ENCODE results near the gene RAP1GDS1. TPM values are rescaled to one million over a fixed set of nuclear protein-coding genes. Genes with fewer than 3 reads are reported as not detected.
"Not testable (repeated sequence)": the region's sequence is repeated elsewhere in the genome, so short reads cannot be mapped to it uniquely, and the experiment has no call there.

The RAP1GDS1 gene
- polyA plus RNA-seq, 4 donors: 28.6 to 34.6 (median 32.6) TPM

DNA sequence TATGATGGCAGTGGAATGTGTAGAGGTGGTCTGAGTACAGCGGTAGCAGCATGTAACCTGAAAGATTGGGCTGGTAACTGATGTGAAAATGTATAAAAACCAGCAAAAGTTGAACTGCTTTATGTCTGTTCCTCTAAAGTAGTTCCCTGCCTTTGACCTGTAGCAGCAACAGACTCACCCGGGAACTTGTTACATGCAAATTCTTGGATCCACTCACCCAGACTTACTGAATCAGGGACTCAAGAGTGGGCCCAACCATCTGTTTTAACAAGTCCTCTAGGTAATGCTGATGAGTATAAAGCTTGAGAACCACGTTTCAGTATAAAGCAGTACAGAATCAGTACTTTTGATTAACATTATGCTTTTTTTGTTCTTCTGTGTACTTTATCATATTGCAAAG lies 84.7 kb downstream of the RAP1GDS1 start:
- DNase-seq (ENCODE audit: low read depth in 4 of 4, low spot score in 2 of 4): no peak

DNA sequence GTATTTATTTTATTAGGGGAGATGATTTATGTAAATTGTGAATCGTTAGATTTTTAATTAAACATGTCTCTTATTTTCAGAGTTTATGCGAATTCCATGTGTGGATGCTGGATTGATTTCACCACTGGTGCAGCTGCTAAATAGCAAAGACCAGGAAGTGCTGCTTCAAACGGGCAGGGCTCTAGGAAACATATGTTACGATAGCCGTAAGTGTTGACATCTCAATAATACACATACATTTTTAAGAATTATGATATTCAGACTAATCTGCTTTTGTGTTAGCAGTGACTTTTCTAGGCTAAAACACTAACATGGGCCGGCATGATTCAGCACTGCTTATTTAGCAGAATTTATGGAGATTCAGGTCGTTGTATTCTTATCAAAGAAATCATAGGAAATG lies 91.2 kb downstream of the RAP1GDS1 start:
- no peak for DNase-seq (ENCODE audit: low read depth in 4 of 4, low spot score in 2 of 4)

DNA sequence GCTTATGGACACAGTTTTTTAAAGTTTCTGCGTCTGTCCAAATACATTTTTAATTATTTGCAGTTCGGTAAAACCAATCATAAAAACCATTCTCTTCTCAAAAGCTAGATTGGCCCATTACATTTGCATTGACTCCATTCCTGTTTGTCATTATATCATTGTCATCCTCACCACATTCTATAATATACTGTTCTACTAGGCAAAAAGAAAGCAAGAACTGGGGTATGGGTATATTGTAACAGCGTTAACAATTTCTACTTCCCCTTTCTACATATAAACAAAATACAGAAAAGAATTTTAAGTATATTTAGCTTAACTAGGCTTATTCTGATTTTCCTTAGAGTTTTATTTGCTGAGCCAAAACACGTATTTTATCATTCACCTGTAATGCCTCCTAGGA lies 91.8 kb downstream of the RAP1GDS1 start:
- DNase-seq (ENCODE audit: low read depth in 4 of 4, low spot score in 2 of 4): no peak

- DNase-seq (ENCODE audit: low read depth in 4 of 4, low spot score in 2 of 4): no peak
Measured at GRCh38 chr4:98358630-98359248, 97.6 kb downstream of the RAP1GDS1 start.

- DNase-seq (ENCODE audit: low read depth in 4 of 4, low spot score in 2 of 4): no peak
Measured at GRCh38 chr4:98359646-98360045, 98.5 kb downstream of the RAP1GDS1 start.

GRCh38 chr4:98363431-98363830 lies 102.2 kb downstream of the RAP1GDS1 start:
- DNase-seq (ENCODE audit: low read depth in 4 of 4, low spot score in 2 of 4): no peak

- DNase-seq (ENCODE audit: low read depth in 4 of 4, low spot score in 2 of 4): not testable (repeated sequence)
Measured at GRCh38 chr4:98366275-98366674, 105.1 kb downstream of the RAP1GDS1 start.

DNA sequence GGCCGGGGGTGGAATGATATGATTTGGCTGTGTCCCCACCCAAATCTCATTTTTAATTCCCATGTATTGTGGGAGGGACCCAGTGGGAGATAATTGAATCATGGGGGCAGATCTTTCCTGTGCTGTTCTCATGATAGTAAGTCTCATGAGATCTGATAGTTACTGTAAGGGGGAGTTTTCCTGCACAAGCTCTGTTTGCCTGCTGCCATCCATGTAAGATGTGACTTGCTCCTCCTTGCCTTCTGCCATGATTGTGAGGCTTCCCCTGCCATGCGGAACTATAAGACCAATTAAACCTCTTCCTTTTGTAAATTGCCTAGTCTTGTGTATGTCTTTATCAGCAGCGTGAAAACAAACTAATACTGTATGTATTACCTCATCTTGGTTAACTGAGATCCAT lies 106.8 kb downstream of the RAP1GDS1 start:
- DNase-seq (ENCODE audit: low read depth in 4 of 4, low spot score in 2 of 4): not testable (repeated sequence)

DNA sequence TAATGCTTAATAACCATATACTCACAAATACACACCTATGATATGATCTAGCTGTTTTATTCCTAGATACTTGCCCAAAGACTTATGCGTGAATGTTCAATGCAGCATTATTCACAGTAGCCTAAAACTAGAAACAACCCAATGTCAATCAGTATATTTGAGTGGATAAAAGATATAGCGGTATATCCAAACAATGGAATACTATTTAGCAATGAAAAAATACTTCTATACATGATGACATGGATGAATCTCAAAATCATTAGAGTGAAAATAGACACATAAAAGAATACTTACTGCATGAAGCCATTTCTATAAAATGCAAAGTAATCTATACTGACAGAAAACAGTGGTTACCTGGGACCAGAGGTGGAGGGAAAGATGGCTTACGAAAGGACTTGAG lies 108.1 kb downstream of the RAP1GDS1 start:
- DNase-seq (ENCODE audit: low read depth in 4 of 4, low spot score in 2 of 4): no peak

- no peak for DNase-seq (ENCODE audit: low read depth in 4 of 4, low spot score in 2 of 4)
Measured at GRCh38 chr4:98374643-98375042, 113.5 kb downstream of the RAP1GDS1 start.

GRCh38 chr4:98377559-98377958 lies 116.4 kb downstream of the RAP1GDS1 start:
- DNase-seq (ENCODE audit: low read depth in 4 of 4, low spot score in 2 of 4): no peak

- DNase-seq (ENCODE audit: low read depth in 4 of 4, low spot score in 2 of 4): no peak
Measured at GRCh38 chr4:98381306-98381705, 120.1 kb downstream of the RAP1GDS1 start.

DNA sequence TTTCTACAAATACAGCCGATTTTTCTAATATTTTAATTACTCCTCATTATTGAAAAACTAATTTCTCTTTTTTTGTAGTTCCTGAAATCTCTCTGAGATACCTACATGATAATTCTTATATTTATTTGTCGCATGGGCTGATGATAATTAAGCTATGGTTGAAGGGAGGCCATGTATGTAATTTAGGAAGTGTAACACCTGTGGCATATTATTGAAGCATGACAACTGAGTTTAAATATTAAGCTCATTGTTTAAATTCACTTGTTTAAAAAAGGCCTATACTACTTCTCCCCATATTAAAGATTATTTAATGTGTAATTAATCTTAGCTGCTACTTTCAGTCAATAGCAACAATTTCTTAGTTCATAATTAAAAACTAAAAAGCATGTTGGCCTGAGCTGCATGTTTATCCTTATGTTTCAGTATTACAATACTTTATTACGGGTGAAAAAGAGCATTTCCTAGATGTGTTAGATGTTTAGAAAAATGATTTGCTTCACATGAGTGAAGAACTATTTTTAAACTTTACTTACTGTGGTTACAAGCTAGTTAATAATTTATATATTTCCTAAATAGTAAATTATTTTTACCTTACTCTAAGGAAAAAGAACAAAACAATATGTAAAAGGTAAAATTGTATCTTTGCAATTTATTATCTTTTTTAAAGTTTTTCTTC lies 122.4 kb downstream of the RAP1GDS1 start:
- no peak for DNase-seq (ENCODE audit: low read depth in 4 of 4, low spot score in 2 of 4)

GRCh38 chr4:98385831-98386230 lies 124.6 kb downstream of the RAP1GDS1 start:
- DNase-seq (ENCODE audit: low read depth in 4 of 4, low spot score in 2 of 4): no peak

- DNase-seq (ENCODE audit: low read depth in 4 of 4, low spot score in 2 of 4): no peak
Measured at GRCh38 chr4:98387345-98388026, 126.3 kb downstream of the RAP1GDS1 start.

DNA sequence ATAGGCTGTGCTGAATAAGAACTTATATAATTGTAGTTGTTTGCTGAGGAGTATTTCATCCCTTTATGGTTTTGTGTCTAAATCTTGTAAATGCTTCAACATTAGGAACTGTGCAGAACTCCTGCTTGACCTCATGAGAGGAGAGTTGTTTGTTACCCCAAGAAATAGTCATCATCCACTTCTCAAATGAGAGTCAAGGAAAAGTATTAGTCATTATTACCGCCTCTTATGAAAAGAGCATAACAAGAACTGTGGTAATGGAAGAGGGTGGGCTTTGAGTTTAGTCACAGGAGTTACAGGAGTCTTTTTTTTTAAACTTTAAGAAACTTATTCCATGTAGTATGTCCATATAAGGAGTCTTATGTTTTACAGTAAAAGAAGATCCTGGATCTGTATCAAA lies 132.9 kb downstream of the RAP1GDS1 start:
- no peak for DNase-seq (ENCODE audit: low read depth in 4 of 4, low spot score in 2 of 4)

DNA sequence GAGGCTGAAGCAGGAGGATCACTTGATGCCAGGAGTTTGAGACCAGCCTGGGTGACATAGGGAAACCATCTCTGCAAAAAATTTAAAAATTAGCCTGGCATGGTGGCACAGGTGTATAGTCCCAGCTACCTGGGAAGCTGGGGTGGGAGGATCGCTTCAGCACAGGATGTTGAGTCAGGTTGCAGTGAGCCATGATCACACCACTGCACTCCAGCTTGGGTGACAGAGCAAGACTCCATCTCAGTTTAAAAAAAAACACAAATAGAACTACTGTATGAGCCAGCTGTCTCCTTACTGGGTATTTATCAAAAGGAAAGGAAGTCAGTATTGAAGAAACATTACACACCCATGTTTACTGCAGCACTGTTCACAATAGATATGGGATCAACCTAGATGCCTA lies 138.7 kb downstream of the RAP1GDS1 start:
- DNase-seq (ENCODE audit: low read depth in 4 of 4, low spot score in 2 of 4): no peak

- no peak for DNase-seq (ENCODE audit: low read depth in 4 of 4, low spot score in 2 of 4)
Measured at GRCh38 chr4:98406819-98407218, 145.6 kb downstream of the RAP1GDS1 start.

DNA sequence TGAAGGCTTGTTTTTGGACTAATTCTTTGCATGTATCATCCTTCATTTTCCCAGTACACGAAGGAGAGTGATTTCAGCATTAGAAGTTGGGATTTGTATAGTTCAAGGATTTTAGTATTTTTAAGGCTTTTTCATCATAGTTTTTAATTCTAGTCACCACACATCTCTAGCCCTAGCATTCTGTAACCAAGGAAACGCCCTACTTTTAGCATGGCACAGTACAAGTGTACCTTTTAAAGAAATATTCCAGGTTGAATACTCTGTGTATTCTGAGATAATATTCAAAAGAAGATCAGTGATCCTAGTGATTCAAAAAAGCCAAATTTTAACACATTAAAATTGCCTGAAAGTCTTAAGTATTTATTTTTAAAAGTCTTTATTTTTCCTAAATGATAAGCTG lies 150.5 kb downstream of the RAP1GDS1 start:
- DNase-seq (ENCODE audit: low read depth in 4 of 4, low spot score in 2 of 4): no peak

DNA sequence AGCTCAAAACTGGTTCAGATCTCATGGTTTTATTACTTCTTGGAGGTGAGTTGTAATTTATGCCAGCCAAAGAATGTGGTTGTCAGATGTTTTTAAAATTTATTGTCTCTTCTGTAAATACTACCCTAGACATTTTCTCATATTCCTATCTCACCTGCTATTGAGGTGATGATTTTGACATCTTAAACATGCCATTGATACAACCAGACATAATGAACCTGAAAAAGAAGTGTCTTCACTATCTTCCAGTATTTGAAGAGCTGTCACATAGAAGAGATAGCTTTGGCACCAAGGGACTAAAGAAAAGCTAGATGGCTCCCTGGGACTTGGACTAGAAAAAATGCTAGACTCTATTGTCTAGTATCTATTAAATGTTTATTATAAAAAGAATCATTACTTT lies 155.7 kb downstream of the RAP1GDS1 start:
- no peak for DNase-seq (ENCODE audit: low read depth in 4 of 4, low spot score in 2 of 4)

- not testable (repeated sequence) for DNase-seq (ENCODE audit: low read depth in 4 of 4, low spot score in 2 of 4)
Measured at GRCh38 chr4:98420151-98420550, 159.0 kb downstream of the RAP1GDS1 start.

GRCh38 chr4:98421111-98421510 lies 159.9 kb downstream of the RAP1GDS1 start:
- peak in 1 of 4 donors; percentile 4 for DNase-seq (ENCODE audit: low read depth in 4 of 4, low spot score in 2 of 4)

Data from left renal cortex interstitium (tissue), 4 donors.